OCI-M2 (cell line): ENCODE measurements around the gene QRSL1.
"Not testable (repeated sequence)": the region's sequence is repeated elsewhere in the genome, so short reads cannot be mapped to it uniquely, and the experiment has no call there.

ENCODE experiments used
- DNase-seq: peaks from one replicate; lab custom pipeline; 2025; ENCODE audit not compliant: unreplicated experiment; lab: John Stamatoyannopoulos, UW

Gene QRSL1

GRCh38 chr6:106623039-106623438 lies 6.3 kb upstream of the QRSL1 start:
- no peak for DNase-seq

DNA sequence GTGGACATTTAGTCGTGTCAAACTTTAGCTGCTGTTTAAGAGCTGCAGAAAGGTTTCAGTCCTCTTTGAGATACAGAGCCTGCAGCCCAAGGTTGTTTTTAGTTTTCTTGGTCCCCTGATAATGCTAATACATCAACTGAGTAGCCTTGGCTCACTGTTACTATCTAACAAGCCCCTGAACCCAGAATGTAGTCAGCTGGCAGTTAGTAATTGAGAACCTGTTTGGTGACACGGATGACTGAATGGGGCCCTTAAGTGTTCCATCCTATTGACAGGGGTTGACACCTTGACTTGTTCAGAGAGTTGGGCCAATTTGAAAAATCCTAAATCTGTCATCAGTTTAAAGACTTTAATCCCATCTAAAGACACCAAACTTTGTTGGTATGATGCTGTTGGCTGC lies 2.9 kb upstream of the QRSL1 start:
- no peak for DNase-seq

GRCh38 chr6:106627760-106628159 lies 1.6 kb upstream of the QRSL1 start:
- DNase-seq = not testable (repeated sequence)

DNA sequence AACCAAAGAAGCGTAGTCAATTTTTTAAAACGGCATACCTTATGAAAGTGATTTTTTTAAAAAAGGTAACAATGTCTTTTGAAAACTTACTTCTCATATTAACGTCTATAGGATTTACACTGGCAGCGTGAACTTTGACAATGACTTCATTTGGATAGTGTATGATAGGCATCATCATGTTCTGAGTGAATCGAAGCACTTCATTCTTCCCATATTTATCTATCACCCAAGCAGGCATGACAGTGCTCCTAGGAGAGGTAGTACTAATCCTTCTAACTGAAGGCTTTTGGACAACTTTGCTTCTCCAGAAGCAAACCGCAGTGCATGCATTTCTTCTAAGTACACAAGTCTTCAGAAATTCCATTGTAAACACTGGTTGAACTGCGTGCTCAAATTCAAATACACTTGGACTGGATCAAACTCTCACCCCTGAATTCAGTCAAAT lies 698 bp upstream of the QRSL1 start:
- DNase-seq = no peak

- DNase-seq = no peak
Observed at GRCh38 chr6:106629859-106630163, 433 bp downstream of the QRSL1 start.

- DNase-seq = no peak
Observed at GRCh38 chr6:106630366-106630765, 988 bp downstream of the QRSL1 start.

- no peak for DNase-seq
Observed at GRCh38 chr6:106631346-106631745, 2.0 kb downstream of the QRSL1 start.

GRCh38 chr6:106634565-106634964 lies 5.2 kb downstream of the QRSL1 start:
- no peak for DNase-seq

- no peak for DNase-seq
Observed at GRCh38 chr6:106637051-106637716, 7.8 kb downstream of the QRSL1 start.

- DNase-seq = no peak
Observed at GRCh38 chr6:106637717-106638341, 8.5 kb downstream of the QRSL1 start.

DNA sequence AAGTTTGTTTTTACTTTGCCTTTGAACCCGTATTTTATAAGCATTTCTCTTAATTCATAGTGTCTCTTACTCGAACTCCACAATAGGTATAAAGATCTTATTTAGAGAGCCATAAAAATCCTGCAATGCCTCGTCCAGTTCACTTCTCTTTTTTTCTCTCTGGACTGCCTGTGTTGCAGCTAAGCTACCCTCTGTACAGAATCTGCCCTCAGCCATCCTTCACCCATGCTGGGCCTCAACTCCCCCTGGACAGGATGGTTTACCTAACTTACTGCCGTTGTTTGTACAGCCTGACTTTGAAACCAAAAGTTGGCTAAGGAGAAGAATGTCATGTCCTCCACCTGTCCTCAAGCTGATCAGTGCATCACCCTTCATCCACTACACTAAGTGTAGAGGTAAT lies 10.4 kb downstream of the QRSL1 start:
- no peak for DNase-seq

DNA sequence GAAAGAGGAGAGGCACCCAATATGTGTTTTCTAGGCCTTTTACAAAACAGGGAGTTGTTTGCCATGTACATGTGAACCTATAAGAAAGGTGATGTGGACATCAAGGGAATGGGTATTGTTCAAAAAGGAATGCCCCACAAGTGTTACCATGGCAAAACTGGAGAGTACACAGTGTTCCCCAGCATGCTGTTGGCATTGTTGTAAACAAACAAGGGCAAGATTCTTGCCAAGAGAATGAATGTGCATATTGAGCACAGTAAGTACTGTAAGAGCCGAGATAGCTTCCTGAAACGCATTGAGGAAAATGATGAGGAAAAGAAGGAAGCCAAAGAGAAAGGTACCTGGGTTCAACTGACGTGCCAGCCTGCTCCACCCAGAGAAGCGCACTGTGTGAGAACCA lies 13.1 kb downstream of the QRSL1 start:
- no peak for DNase-seq

DNA sequence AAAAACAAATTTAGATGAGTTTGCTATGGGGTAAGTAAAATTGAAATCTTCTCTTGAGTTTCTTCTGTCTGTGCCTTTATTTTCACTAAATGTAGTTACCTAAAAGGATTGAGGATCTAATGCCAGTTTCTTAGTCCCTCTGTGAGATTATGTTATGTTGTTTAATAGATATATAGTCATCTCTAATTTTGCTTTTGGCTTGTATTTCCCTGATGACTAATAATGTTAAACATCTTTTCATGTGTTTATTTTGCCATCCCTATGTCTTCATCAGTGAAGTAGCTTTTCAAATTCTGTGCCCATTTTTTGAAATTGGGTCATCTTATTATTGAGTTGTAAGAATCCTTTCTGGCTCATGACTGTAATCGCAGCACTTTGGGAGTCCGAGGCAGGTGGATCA lies 13.7 kb downstream of the QRSL1 start:
- DNase-seq = no peak

DNA sequence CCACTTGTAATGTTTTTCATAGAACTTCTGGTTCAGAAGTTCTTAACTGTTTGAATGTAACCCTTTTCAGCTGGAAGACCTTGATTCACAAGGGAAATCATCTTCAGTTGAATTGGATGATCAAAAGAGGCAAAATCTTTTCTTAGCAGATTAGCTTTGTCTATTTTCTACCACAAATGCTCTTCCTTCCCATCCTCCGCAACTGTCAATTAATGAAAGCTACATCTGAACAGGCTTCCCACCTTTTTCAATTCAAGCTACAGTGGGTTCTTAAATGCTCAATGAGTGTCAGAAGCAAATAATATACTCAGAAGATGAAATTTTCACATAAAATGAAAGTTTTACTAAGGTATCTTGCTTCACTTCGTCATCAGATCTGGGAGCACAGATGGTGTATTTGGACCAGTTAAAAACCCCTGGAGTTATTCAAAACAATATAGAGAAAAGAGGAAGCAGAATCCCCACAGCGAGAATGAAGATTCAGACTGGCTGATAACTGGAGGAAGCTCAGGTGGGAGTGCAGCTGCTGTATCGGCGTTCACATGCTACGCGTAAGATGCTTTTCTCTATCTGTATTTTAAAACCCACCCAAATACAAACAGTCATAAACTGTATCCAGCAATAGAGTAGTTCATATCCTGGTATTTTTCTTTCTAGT lies 19.4 kb downstream of the QRSL1 start:
- no peak for DNase-seq

DNA sequence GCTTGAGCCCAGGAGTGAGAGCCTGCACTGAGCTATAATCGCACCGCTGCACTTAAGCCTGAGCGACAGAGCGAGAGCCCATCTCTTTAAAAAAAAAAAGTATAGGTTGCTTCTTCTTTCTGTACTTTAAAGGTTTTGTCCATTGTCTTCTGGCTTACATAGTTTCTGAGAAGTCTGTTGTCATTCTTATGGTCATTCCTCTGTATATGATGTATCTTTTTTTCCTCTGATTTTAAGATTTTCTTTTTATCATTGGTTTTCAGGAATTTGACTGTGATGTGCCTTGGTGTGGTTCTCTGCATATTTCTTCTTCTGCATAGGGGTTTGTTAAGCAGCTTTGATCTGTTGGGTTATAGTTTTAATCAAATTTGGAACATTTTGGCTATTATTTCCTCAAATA lies 29.1 kb downstream of the QRSL1 start:
- no peak for DNase-seq

- DNase-seq = no peak
Observed at GRCh38 chr6:106659859-106660258, 30.5 kb downstream of the QRSL1 start.

- no peak for DNase-seq
Observed at GRCh38 chr6:106662458-106662857, 33.1 kb downstream of the QRSL1 start.

GRCh38 chr6:106666282-106667021 lies 37.1 kb downstream of the QRSL1 start:
- no peak for DNase-seq

DNA sequence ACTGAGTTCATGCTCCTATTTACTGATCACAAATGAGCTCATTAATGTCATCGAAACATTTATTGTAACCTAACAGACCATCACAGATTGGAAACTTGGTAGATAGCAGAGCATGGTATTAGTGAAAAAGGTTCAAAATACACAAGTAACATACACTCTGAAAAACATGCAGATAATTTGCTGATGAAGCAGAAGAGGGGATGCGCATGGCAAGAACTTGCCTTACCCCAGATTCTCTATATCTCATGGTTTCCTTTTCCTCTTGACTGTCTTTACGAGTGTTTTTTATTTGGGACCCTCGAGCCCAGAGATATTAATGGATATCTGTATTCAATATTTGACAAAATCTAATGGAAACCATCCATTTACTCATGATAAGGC lies 37.6 kb downstream of the QRSL1 start:
- no peak for DNase-seq

- no peak for DNase-seq
Observed at GRCh38 chr6:106670236-106670635, 40.9 kb downstream of the QRSL1 start.

DNA sequence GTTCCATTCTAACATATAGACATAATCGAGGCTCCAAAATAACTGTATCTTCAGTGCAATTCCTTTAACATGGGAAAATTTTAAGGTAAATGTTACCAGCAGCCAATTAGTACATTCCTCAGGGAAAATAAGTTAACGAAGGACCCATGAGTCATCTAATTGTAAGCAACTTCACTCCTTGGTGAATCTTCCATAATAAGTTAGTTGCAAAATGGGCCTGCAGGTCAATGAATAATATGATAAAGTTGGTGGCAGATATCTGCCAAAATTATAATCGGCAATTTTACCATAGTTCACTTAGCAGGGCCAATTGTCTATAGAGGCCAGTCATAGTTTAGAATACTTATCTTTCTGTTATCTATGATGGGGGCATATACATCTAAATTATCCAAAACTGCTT lies 42.3 kb downstream of the QRSL1 start:
- DNase-seq = no peak
